ENCODE data around the gene COL6A1.
"Not testable (repeated sequence)": the region's sequence is repeated elsewhere in the genome, so short reads cannot be mapped to it uniquely, and the experiment has no call there.

COL6A1 gene

GRCh38 chr21:46041183-46041582 is 59.6 kb downstream of the COL6A1 start:
- TF ChIP-seq CTCF (IDR thresholded peaks at IDR 0.05; ENCODE audit: low read depth, low read length) (no peak), EZH2phosphoT487 (IDR thresholded peaks at IDR 0.05; ENCODE audit: low read depth) (no peak)
- Histone ChIP-seq H3K4me3 (ENCODE audit: low read length) (no peak overlapping the region), H3K9ac (ENCODE audit: low read length) (no peak overlapping the region), H3K27me3 (ENCODE audit: low read depth, low read length) (no peaks in the 10 kb centered on the region), H3K4me1 (ENCODE audit: low read length) (no peaks in the 10 kb centered on the region), H3K36me3 (replicated peaks; ENCODE audit: low read depth, low read length) (no peaks in the 10 kb centered on the region), H2AFZ (ENCODE audit: low read depth, low read length) (no peak overlapping the region), H3K4me2 (ENCODE audit: low read length) (no peak overlapping the region), H4K20me1 (ENCODE audit: insufficient read depth, low read length) (no peaks in the 10 kb centered on the region), H3K79me2 (ENCODE audit: low read length) (no peaks in the 10 kb centered on the region), H3K9me3 (ENCODE audit: insufficient read depth, low read length) (no peaks in the 10 kb centered on the region), H3K27ac (ENCODE audit: low read length) (no peak overlapping the region)

GRCh38 chr21:46045154-46045553 is 63.6 kb downstream of the COL6A1 start:
- no peaks in the 10 kb centered on the region for H4K20me1 ChIP-seq (ENCODE audit: insufficient read depth, low read length)
- H3K79me2 ChIP-seq (ENCODE audit: low read length): no peaks in the 10 kb centered on the region
- no peak overlapping the region for H3K27ac ChIP-seq (ENCODE audit: low read length)
- no peak overlapping the region for H3K4me2 ChIP-seq (ENCODE audit: low read length)
- no peak overlapping the region for H3K4me3 ChIP-seq (ENCODE audit: low read length)
- H3K36me3 ChIP-seq (replicated peaks; ENCODE audit: low read depth, low read length): no peaks in the 10 kb centered on the region
- no peaks in the 10 kb centered on the region for H3K27me3 ChIP-seq (ENCODE audit: low read depth, low read length)
- no peak overlapping the region for H2AFZ ChIP-seq (ENCODE audit: low read depth, low read length)
- H3K4me1 ChIP-seq (ENCODE audit: low read length): no peaks in the 10 kb centered on the region
- TF ChIP-seq EZH2phosphoT487 (IDR thresholded peaks at IDR 0.05; ENCODE audit: low read depth): no peak
- no peak for TF ChIP-seq CTCF (IDR thresholded peaks at IDR 0.05; ENCODE audit: low read depth, low read length)
- no peak overlapping the region for H3K9ac ChIP-seq (ENCODE audit: low read length)
- no peaks in the 10 kb centered on the region for H3K9me3 ChIP-seq (ENCODE audit: insufficient read depth, low read length)

- no peaks in the 10 kb centered on the region for H3K9me3 ChIP-seq (ENCODE audit: insufficient read depth, low read length)
- no peaks in the 10 kb centered on the region for H3K4me1 ChIP-seq (ENCODE audit: low read length)
- H4K20me1 ChIP-seq (ENCODE audit: insufficient read depth, low read length): no peaks in the 10 kb centered on the region
- no peak overlapping the region for H3K27ac ChIP-seq (ENCODE audit: low read length)
- no peak overlapping the region for H3K4me2 ChIP-seq (ENCODE audit: low read length)
- no peak overlapping the region for H3K9ac ChIP-seq (ENCODE audit: low read length)
- no peak overlapping the region for H2AFZ ChIP-seq (ENCODE audit: low read depth, low read length)
- no peaks in the 10 kb centered on the region for H3K27me3 ChIP-seq (ENCODE audit: low read depth, low read length)
- no peak overlapping the region for H3K4me3 ChIP-seq (ENCODE audit: low read length)
- TF ChIP-seq CTCF (IDR thresholded peaks at IDR 0.05; ENCODE audit: low read depth, low read length): no peak
- TF ChIP-seq EZH2phosphoT487 (IDR thresholded peaks at IDR 0.05; ENCODE audit: low read depth): no peak
- no peaks in the 10 kb centered on the region for H3K79me2 ChIP-seq (ENCODE audit: low read length)
- H3K36me3 ChIP-seq (replicated peaks; ENCODE audit: low read depth, low read length): no peaks in the 10 kb centered on the region
These were observed 64.9 kb downstream of the COL6A1 start for GRCh38 chr21:46046471-46046870.

- H3K4me2 ChIP-seq (ENCODE audit: low read length); H3K4me1 ChIP-seq (ENCODE audit: low read length); H3K36me3 ChIP-seq (replicated peaks; ENCODE audit: low read depth, low read length); H3K4me3 ChIP-seq (ENCODE audit: low read length); H3K27me3 ChIP-seq (ENCODE audit: low read depth, low read length); H3K79me2 ChIP-seq (ENCODE audit: low read length); H3K9me3 ChIP-seq (ENCODE audit: insufficient read depth, low read length); H3K27ac ChIP-seq (ENCODE audit: low read length); H2AFZ ChIP-seq (ENCODE audit: low read depth, low read length); H4K20me1 ChIP-seq (ENCODE audit: insufficient read depth, low read length); H3K9ac ChIP-seq (ENCODE audit: low read length): not testable (repeated sequence)
These were observed 65.3 kb downstream of the COL6A1 start for GRCh38 chr21:46046906-46047305.

Data from OCI-LY3 (cell line).